HG03103 (cell line): Measurements from ENCODE around the gene S100A13.

Experiments used
- ATAC-seq: cut with Tn5 transposase; IDR thresholded peaks from one replicate; pipeline ENCODE4 v1.9.1; 2021; ENCODE audit warnings: low read depth; ENCODE audit not compliant: unreplicated experiment

Gene S100A13

DNA sequence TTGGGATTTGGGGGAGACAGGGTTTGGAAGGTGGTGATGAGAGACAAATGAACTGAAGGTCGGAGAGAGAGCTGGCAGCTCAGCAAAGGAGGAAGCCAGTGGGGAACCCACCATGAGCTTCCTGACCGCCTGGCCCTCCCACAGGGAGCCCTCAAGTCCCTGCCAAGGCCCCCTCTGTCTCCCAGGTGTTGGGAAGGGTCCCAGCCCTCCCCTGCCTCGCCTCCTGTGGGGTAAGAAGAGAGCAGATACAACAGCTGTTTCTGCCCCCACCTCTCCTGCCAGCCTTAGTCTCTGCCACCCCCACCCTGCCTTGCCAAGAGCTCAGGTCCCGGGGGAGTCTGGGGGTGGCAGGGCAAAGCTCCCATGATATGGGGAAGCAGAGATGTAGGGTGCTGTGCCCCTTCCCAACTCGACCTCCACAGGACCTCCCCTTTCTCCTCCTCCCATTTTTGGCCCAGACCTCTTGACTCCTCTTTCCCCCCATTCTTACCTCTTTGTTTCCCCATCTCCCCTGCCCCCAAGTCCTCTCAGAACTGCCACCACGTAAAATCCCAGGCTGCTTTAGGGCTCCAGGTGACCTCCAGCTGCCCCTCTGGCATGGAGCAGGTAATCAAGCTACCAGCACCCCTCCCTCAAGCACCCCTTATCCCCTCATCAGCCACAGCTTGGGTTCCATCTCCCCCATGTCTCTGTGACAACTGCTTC lies 1.5 kb upstream of the S100A13 start:
- no peak for ATAC-seq

DNA sequence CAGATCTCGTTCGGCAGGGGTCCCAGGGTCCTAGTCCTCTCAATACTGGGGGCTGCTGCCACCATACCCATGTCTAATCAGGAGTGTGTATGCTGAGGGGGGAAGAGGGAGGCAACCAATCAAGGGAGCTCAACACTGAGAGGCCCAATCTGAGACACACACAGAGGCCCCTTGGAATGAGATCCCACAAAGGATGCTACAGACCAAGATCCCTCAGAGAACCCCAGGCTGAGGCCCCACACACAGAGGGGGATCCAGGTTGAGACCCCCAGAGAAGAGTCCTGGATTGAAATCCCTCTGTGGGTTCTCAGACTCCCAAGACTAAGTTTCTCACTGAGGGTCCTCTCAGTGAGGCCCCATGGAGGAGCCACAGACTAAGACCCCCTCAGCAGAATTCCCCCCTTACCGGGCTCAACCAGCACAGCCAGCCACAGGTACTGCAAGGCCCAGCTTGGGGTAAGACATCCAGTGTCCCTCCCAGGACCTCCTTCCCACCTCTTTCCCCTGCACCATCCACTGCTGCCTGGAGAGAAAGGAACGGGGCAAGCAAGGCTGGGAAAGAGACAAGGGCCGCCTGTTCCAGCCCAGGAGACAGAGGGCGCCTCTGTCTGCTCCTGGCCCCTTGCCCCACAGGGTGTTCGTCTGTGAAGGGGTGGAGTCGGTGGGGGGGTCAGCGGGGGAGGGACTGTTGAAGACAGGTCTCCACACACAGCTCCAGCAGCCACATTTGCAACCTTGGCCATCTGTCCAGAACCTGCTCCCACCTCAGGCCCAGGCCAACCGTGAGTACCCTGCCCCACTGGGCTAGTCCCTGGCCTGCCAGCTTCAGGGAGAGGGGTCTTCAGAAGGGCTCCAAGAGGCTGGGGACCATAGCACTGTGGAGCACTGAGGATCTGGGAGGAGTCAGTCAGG lies 666 bp upstream of the S100A13 start, which contains the start of gene S100A1:
Gene S100A1 (plus strand): TSS at position 720 of the 912 bp plus-strand sequence. CDS start 2,088 bp downstream, outside the sequence.
- ATAC-seq: no peak

DNA sequence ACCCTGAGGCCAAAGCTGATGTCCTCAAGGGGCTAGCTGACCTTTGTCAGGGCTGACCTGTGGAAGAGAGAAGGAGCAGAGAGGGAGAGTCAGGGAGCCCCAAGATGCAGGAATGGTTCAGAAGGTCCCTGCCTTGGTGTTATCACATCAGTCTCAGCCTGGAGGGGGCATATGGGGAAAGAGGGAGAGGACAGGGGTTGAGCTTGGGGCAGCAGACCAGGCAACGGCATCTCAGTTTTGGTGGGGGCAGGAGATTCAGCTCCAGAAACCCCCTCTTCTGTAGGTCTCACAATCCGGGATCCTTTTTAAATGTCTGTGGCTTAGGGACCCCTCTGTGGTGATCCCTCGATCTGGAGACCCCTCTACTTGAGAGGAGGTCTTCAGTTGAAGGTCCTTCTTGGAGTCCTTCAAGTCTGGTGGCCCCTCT lies 815 bp downstream of the S100A13 start:
- ATAC-seq: no peak

DNA sequence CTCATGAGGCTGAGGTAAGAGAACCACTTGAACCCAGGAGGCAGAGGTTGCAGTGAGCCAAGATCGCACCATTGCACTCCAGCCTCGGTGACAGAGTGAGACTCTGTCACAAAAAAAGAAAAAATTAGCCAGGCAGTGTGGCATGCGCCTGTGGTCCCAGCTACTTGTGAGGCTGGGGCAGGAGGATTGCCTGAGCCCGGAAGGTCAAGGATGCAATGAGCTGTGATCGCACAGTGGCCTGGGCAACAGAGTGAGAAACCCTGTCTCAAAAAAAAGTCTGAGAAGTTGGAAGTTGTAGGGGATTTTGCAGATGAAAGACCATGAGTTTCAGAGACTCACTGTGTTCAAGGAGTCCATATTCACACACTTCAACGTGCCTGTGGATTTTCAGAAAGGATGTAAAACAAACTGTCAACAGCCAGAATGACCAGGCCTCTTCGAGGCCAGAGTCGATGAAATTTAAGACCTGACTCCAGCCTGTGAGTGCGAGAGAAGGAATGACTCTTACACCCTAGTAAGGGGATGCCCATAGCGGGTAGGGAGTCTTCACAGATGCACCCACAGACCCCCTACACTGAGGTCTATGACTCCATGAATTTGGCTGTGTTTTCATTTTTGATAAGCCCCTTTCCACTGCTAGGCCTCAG lies 2.2 kb downstream of the S100A13 start:
- ATAC-seq: no peak

DNA sequence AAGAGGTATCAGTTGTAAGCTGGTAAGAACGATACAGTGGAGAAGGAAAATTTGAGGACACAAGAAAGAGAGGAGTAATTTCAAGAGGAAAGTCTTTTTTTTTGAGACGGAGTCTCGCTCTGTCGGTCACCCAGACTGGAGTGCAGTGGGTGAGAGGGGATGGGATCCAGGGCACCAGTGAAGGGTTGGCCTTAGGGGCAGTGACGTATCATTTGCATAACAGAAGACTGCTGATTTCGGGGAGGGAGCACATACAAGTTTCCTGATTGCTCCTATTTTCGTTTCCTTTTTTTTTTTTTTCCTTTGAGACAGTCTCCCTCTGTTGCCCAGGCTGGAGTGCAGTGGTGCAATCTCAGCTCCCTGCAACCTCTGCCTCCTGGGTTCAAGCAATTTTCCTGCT lies 4.2 kb downstream of the S100A13 start:
- ATAC-seq: no peak

DNA sequence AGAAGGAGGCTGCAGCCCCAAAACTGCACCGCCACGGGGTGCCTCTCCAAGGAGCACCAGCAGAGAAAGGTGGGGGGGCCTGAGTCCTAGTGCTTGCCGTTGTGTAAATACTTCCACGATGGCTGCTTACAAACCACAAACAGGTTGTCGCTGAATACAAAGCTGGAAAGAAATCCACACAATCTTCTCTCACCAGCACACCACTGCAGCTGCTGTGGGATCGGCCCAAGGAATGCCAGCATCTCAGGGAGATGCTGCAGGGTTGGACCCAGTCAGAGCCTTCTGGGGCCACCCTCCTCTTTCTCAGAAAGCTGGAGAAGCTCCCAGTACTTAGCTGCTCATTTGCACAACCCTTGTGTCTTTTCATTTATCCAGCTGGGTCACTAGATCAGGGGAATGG lies 8.1 kb downstream of the S100A13 start:
- ATAC-seq: no peak

DNA sequence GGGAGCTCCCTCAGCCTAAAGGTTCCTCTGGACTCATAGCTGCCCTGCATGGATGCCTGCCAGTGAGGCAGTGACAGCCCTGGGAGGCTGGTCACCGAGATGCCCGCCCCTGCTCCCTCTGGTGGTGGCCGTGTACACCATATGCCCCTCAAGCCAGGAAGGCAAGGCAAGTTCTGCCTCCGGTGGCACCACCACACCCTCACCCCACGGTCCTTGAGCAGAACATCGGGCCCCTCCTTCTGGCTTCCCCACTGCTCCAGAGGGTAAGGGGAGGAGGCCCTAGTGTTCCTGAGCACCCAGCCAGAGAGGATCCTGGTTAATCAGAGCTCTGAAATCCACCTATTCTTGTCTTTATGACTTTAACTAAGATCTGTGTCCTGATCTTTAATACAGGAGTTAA lies 9.6 kb downstream of the S100A13 start:
- ATAC-seq: peak; percentile 70

DNA sequence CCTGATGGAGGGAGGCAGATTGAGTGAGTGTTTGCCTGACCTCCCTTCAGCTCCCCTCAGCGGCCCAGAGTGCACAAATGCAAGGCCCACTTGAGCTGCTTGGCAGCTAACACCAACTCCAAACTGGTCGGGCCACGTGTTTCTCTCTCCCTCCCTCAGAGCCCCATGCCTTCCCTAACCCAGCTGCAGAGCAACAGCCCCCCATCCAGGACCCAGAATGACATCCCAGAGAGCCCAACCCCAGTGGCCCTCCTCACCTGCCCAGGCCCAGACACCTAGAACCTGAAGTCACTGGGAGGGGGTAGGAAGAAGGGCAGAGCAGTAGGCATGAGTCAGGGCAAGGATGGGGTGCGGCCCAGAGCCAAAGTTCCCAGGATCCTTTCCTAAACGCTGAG lies 10.4 kb downstream of the S100A13 start:
- no peak for ATAC-seq

DNA sequence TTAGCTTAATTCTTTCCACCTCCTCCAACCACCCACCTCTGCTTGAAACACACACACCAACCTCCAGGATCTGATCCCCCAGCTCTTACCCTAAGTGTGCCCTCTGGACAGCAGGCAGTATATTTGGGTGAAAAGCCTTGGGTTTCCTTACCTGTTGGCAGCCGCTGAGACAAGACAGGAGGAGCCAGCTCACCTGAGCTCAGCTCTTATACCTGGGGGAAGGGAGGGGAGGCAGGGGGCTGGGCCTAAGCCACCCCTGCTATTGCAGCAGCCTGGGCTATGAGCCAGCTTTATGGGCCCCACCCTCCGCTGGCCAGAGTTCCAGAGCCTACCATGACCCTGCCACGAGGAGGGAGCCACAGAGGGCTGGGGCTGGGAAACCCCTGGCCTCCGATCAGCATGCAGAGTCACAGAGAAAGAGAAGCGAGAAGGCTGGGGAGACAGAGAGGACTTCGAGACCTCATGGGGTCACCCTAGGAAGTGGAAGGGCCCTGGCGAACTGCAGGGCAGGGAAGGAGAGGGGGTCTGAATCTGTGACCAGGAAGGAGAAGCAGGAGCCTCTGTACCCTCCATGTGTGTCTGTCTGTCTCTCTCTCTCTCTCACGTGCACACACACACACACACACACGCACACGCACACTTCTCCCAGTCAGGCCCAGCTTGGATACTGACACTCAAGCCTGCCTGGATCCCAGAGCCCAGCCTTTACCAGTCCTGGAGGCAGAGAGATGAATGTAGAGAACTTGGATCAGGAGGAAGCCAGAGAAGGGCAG lies 11.0 kb downstream of the S100A13 start, which contains the start of gene S100A14:
Gene S100A14 (minus strand): TSS at position 182 of the 773 bp plus-strand sequence. CDS start 467 bp downstream, outside the sequence.
- no peak for ATAC-seq

DNA sequence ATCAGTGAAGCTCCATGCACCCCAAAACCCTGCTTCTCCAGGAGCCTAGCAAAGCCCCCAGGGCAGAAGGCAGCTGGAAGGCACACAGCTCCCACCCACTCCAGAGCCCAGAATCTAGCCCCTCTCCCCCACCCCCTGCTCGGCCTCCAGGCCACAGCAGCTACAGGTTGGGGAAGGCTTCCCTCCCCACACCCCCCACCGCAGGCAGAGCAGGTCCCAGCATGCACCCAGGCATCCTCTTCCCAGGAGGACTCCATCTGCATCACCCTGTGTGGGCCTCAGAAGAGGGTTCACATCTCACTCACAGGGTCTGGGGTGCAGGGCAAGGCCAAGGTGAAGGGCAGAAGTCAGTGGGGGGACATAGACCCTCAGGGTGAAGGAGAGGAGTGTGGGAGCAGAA lies 11.9 kb downstream of the S100A13 start:
- ATAC-seq: no peak

DNA sequence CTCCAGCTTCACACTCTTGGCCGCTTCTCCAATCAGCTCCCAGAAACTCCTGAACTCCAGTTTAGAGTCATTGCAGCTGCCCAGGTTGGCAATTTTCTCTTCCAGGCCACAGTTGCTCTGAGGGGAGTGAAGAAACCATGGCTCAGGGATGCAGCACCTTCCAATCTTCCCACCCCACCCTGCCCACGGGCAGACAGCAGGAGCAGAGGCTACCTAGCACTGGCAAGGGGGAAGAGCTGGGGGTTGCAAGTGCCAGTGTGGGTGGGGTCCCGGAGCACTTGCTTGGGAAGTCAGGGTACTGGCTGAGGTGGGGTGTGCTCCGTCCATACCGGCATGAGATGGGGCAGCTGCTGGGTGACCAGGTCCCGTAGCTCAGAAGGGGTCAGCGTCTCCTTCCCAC lies 12.4 kb downstream of the S100A13 start:
- ATAC-seq: no peak

DNA sequence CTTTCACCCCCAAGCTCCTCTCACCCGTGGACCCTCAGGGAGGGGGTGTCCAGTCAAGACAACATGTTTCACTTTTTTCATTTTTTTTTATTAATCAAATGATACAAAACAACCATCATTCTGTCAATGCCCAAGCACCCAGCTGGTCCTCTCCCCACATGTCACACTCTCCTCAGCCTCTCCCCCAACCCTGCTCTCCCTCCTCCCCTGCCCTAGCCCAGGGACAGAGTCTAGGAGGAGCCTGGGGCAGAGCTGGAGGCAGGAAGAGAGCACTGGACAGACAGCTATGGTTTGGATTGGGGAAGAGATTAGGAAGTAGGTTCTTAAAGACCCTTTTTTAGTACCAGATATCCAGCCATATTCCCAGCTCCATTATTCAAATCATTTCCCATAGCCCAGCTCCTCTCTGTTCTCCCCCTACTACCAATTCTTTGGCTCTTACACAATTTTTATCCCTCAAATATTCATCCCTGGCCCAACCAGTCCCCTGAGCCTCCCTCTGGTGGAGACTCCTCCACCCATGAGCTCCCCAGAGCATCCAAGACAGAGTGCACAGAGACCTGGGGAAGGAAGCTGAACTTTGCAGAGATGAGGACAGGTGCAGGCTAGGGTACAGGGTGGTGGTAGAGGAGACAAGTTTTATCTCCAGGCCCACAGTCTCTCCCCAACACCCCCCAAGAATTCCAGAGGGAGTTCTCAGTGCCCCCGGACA lies 13.0 kb downstream of the S100A13 start:
- ATAC-seq: no peak

DNA sequence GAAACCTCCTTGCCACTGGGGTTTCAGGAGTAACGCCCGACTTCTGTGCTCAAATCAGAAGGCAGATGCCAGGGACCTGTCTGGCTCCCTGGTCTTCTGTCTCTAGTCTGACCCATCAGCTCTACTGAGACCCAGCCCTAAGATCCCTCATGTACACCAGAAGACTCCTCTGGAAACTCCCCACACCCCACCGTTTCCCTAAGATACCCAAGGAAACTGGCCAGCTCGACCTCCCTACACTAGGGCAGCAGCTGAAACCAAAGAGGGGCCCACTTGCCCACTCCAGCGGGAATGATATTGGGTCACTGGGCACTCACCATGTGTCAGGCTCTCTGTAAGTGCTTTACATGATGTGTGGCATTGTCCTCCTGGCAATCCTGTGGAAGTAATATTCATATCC lies 13.9 kb downstream of the S100A13 start:
- no peak for ATAC-seq

DNA sequence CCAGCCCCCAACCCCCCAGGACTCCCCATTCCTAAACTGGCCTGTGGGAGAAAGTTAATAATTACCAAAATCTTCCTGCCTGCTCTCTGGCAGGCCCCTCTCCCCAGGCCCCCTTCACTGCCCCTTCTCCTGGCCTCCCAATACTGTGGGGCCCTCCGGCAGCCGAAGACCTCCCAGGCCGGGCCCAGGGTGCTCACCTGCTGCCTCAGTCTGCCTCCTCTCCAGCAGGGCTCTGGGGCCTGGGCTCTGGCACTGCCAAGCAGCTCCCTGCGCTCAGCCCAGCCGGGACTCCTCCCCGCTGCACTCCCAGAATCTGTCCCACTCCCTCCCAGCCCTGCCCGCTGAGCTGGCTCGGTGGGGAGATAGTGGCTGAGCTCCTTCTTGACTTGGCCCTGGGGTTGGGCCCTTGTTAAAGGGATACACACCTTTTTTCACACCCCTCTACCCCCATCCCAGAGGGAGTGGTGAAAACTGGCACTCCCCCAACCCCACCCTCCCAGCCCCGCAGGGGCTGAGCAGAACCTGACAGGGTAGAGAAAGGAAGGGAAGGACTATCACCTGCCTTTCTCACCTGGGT lies 14.5 kb downstream of the S100A13 start, which contains the start of gene S100A16:
Gene S100A16 (minus strand): TSS at position 383 of the 577 bp plus-strand sequence. CDS start 4,986 bp downstream, outside the sequence.
- no peak for ATAC-seq

DNA sequence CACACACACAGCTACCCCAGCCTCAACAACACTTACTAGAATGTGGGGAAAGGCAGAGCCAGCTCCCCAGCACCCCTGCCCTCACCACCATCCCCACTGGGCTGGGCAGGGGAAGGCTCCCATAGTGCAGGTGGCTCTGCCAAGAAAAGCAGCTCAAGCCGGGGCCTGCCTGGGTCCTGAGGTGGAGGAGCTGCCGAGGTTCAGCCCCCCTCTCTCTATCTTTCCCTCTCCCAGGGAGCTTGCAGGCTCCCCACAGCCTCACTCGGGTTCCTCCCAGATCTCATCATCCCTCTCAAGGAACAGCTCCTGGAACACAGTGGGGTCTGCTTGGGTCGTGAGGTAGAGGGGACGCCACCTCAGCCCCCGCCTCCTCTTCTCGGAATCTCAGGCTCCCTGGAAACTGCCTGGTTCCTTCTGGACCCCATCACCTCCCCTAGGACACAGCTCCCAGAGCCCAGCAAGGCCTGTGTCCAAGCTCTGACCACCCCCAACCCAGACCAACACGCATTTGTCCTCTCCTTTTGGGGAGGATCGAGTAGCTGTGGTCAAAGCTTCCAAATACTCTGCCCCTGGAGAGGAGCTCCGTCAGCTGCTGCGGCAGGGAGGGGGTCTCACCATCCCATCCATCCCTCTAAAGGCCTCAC lies 15.1 kb downstream of the S100A13 start:
- ATAC-seq: no peak

DNA sequence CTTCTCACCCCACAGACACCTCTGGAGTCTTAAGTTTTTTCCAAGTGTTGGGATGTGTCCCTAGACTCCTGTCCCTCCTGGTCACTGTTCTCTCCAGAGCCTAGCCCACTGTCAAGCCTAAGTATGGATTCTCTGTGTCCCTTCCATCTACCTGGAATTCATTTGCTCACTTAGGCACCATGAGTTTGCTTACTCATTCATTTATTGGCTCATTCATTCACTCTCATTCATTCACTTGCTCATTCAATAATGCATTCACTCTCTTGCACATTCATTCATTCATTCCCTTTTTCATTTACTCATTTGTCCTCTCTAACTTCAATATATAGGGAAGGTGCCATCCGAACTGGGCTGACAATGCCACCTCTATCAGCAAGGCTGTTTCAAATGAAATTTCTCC lies 15.9 kb downstream of the S100A13 start:
- no peak for ATAC-seq

DNA sequence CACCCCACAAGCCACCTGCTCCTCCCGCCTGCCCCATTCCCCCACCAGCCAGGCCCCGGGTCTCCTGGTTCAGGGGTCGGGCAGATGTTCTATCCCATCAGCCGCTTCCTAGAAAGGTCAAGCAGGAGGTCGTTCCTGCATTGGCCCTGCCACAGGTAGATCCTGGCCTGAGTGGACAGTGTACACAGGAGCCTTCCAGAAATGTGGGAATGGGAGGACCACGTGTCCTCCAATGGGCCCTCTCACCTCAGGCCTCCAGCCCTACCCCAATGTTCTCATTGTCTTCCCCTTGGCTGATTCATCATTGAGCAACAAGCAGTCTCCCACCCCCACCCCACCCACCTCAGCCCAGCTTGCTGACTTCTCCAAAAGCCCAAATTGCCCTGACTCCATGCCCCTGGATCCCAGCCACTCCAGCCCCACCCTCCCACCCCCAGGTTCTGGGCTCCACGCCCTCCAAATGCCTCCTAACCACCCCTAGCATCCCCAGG lies 16.4 kb downstream of the S100A13 start:
- no peak for ATAC-seq

DNA sequence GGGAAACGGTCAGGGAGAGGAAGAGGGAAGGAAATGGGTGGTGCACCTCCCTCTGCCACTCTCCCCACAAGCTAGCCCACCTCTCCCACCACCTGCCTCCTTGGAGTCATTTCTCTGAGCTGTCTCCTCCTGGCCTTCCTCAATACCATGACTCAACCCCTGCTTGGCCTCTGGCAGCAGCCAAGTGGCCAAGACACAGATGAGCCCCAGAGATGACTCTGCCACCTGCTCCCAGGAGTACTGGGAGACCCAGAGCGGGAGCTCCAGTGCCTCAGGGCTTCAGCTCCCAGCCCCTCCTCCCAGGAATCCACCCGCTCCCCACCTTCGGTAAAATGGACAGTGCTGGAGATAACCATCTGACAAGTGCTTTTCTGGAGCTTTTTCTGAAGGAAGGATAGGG lies 17.0 kb downstream of the S100A13 start:
- no peak for ATAC-seq

DNA sequence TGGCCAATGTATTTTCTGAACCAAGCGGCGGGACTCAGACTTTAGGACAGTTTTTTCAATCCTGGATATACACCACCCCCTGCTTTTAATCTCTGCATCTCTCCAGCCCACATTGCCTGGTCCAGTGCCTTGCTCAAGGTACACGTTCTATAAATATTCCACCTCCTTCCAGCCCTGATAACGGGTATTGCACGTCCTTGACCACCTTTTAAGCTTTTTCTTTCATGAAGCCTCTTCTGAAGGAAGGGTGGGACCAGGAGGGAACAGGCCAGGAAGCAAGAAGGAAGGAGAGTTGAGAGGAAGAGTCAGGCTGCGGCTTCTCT lies 17.8 kb downstream of the S100A13 start:
- no peak for ATAC-seq
